Chondrocyte (in vitro differentiated cells): ENCODE results near the gene TMEM150A. TPM values are rescaled to one million over a fixed set of nuclear protein-coding genes. Genes with fewer than 3 reads are reported as not detected.

Experiments used
- DNase-seq: peaks from one replicate; pipeline ENCODE4 v3.0.0; 2021; ENCODE audit warnings: mixed read lengths, low spot score
- H3K27ac Mint-ChIP-seq: one replicate; pipeline ENCODE4 v1.8.0; 2021; ENCODE audit warnings: mild to moderate bottlenecking, moderate library complexity, mixed read lengths; ENCODE audit not compliant: unreplicated experiment
- H3K27me3 Mint-ChIP-seq: 2 replicates; pipeline ENCODE4 v1.8.0; 2021; ENCODE audit warnings: low read depth, mixed read lengths
- H3K36me3 Mint-ChIP-seq: 2 replicates; pipeline ENCODE4 v1.8.0; 2021; ENCODE audit warnings: low read depth, mixed read lengths
- H3K4me1 Mint-ChIP-seq: 2 replicates; pipeline ENCODE4 v1.8.0; 2021; ENCODE audit warnings: low read depth, mild to moderate bottlenecking, mixed read lengths
- H3K4me3 Mint-ChIP-seq: one replicate; pipeline ENCODE4 v1.8.0; 2021; ENCODE audit warnings: mild to moderate bottlenecking, moderate library complexity, mixed read lengths; ENCODE audit not compliant: unreplicated experiment
- H3K9me3 Mint-ChIP-seq: 2 replicates; pipeline ENCODE4 v1.8.0; 2021; ENCODE audit warnings: low read depth, mixed read lengths
- CTCF ChIP-seq: fragments of 200-600 bp; sonication (generic); IDR thresholded peaks from 2 replicates; pipeline ENCODE4 v1.5.0; 2021; ENCODE audit warnings: antibody characterized with exemption, mild to moderate bottlenecking, moderate library complexity
- total RNA-seq: library from RNA; stranded (reverse); gene quantifications from 3 replicates; pipeline ENCODE4 v1.2.1, GENCODE V29; 2021

TMEM150A gene
- total RNA-seq, 1 donor from 2014 or later: 17.9 TPM

- H3K27me3 Mint-ChIP-seq: no peaks in the 10 kb centered on the region
- H3K4me1 Mint-ChIP-seq: peaks cover 35% of the 10 kb centered on the region
- H3K27ac Mint-ChIP-seq: no peak overlapping the region
- no peak overlapping the region for H3K4me3 Mint-ChIP-seq
- H3K36me3 Mint-ChIP-seq: no peaks in the 10 kb centered on the region
- no peak for TF ChIP-seq CTCF
- no peaks in the 10 kb centered on the region for H3K9me3 Mint-ChIP-seq
- DNase-seq: no peak
These were observed 14.3 kb downstream of the TMEM150A start for GRCh38 chr2:85588236-85588635.

GRCh38 chr2:85585781-85586105 is 16.8 kb downstream of the TMEM150A start:
- Mint-ChIP-seq H3K9me3 (no peaks in the 10 kb centered on the region), H3K4me1 (peaks cover 27% of the 10 kb centered on the region), H3K27me3 (no peaks in the 10 kb centered on the region), H3K27ac (peak overlapping the region; percentile 67), H3K36me3 (no peaks in the 10 kb centered on the region), H3K4me3 (no peak overlapping the region)
- no peak for TF ChIP-seq CTCF
- no peak for DNase-seq

- peaks cover 20% of the 10 kb centered on the region for H3K4me1 Mint-ChIP-seq
- TF ChIP-seq CTCF: no peak
- no peaks in the 10 kb centered on the region for H3K27me3 Mint-ChIP-seq
- H3K36me3 Mint-ChIP-seq: no peaks in the 10 kb centered on the region
- no peak overlapping the region for H3K4me3 Mint-ChIP-seq
- DNase-seq: no peak
- peak overlapping the region; percentile 67 for H3K27ac Mint-ChIP-seq
- no peaks in the 10 kb centered on the region for H3K9me3 Mint-ChIP-seq
These were observed 17.4 kb downstream of the TMEM150A start for GRCh38 chr2:85584857-85585780.

GRCh38 chr2:85584354-85584856 is 18.1 kb downstream of the TMEM150A start, which contains the start of gene VAMP5:
Gene VAMP5 (plus strand): TSS chr2:85584431. CDS start chr2:85584491, 60 bp downstream.
- no peaks in the 10 kb centered on the region for H3K36me3 Mint-ChIP-seq
- no peak for TF ChIP-seq CTCF
- H3K4me3 Mint-ChIP-seq: no peak within 1 kb of the TSS
- H3K9me3 Mint-ChIP-seq: no peaks in the 10 kb centered on the region
- peaks cover 20% of the 10 kb centered on the region for H3K4me1 Mint-ChIP-seq
- H3K27me3 Mint-ChIP-seq: no peaks in the 10 kb centered on the region
- H3K27ac Mint-ChIP-seq: peak within 1 kb of the TSS; percentile 45
- no peak for DNase-seq

- no peak for DNase-seq
- H3K27ac Mint-ChIP-seq: no peak overlapping the region
- TF ChIP-seq CTCF: no peak
- no peaks in the 10 kb centered on the region for H3K9me3 Mint-ChIP-seq
- H3K27me3 Mint-ChIP-seq: peaks cover 2% of the 10 kb centered on the region
- H3K4me3 Mint-ChIP-seq: no peak overlapping the region
- H3K4me1 Mint-ChIP-seq: peaks cover 25% of the 10 kb centered on the region
- H3K36me3 Mint-ChIP-seq: no peaks in the 10 kb centered on the region
These were observed 18.7 kb downstream of the TMEM150A start for GRCh38 chr2:85583667-85584353.
